Natural killer cell (primary cell): ENCODE results near the gene CLDN4. TPM values are rescaled to one million over a fixed set of nuclear protein-coding genes. Genes with fewer than 3 reads are reported as not detected.

Experiments
- ATAC-seq, 3 donors: fragments of 150-1000 bp in 2 of 3; fragments of 200-7000 bp in 1 of 3; cut with Tn5 transposase; 1 replicate in 1 of 3; 2 replicates in 2 of 3; pipeline ENCODE4 v1.10.0; 2021; ENCODE audit warnings: mild to moderate bottlenecking in 2 of 3, moderate library complexity in 2 of 3
- DNase-seq, 2 donors: peaks; one replicate each; pipeline versions ENCODE4 v3.0.0 to v3.0.0-alpha.2; 2013 to 2021; ENCODE audit warnings: mixed read lengths in 1 of 2
- H3K27ac ChIP-seq: one replicate; pipeline ENCODE4 v1.5.1; 2013; ENCODE audit warnings: mild to moderate bottlenecking, low read length
- H3K27me3 ChIP-seq: one replicate; pipeline ENCODE4 v1.6.1; 2013; ENCODE audit warnings: low read length; ENCODE audit not compliant: control insufficient read depth, insufficient read depth
- H3K36me3 ChIP-seq: one replicate; pipeline ENCODE4 v1.6.1; 2013; ENCODE audit warnings: low read length; ENCODE audit not compliant: control insufficient read depth, insufficient read depth
- H3K4me1 ChIP-seq: one replicate; pipeline ENCODE4 v1.6.1; 2013; ENCODE audit warnings: low read length; ENCODE audit not compliant: control insufficient read depth, insufficient read depth
- H3K4me3 ChIP-seq: one replicate; pipeline ENCODE4 v1.5.1; 2013; ENCODE audit warnings: low read length
- H3K9me3 ChIP-seq: one replicate; pipeline ENCODE4 v1.6.1; 2013; ENCODE audit warnings: low read length; ENCODE audit not compliant: control insufficient read depth, insufficient read depth
- H3K27ac Mint-ChIP-seq, 2 donors: one replicate each; pipeline ENCODE4 v1.8.0; 2022; ENCODE audit warnings: mild to moderate bottlenecking in 2 of 2, mixed read lengths in 2 of 2, moderate library complexity in 1 of 2
- H3K27me3 Mint-ChIP-seq, 2 donors: one replicate each; pipeline ENCODE4 v1.8.0; 2022; ENCODE audit warnings: low read depth in 2 of 2, mixed read lengths in 2 of 2
- H3K36me3 Mint-ChIP-seq: one replicate; pipeline ENCODE4 v1.8.0; 2022; ENCODE audit warnings: mixed read lengths
- H3K4me1 Mint-ChIP-seq, 2 donors: one replicate each; pipeline ENCODE4 v1.8.0; 2022; ENCODE audit warnings: mixed read lengths in 2 of 2
- H3K4me3 Mint-ChIP-seq: one replicate; pipeline ENCODE4 v1.8.0; 2022; ENCODE audit warnings: mild to moderate bottlenecking, moderate library complexity, mixed read lengths
- H3K9me3 Mint-ChIP-seq, 2 donors: one replicate each; pipeline ENCODE4 v1.8.0; 2022; ENCODE audit warnings: mixed read lengths in 2 of 2
- CTCF ChIP-seq: fragments of 200-600 bp; IDR thresholded peaks from one replicate; pipeline ENCODE4 v1.8.0; 2022; ENCODE audit warnings: antibody characterized with exemption
- WGBS: methylation state at CpG from one replicate; pipeline ENCODE4 v1.1.7; 2013; ENCODE audit warnings: missing lambda C conversion rate; ENCODE audit not compliant: insufficient coverage; 5-methylcytosine and 5-hydroxymethylcytosine counted together
- intact Hi-C: fragments of 100-400 bp; cut with micrococcal nuclease; formaldehyde crosslinking; loops from one replicate; pipeline ENCODE4 v1.14.2; 2022
- total RNA-seq, 4 donors: library from RNA; stranded (reverse); fragments of 120-200 nt in 1 of 4; gene quantifications; one replicate each; pipeline versions ENCODE4 v1.2.3 to v1.2.4, GENCODE V29; 2013 to 2022

Gene CLDN4
- total RNA-seq, 3 donors from 2014 or later (not counting 1 experiment from before 2014, with no cell fraction given): 0.09 to 0.30 (median 0.20) TPM

- no peak overlapping the region for H3K4me3 Mint-ChIP-seq
- H3K9me3 Mint-ChIP-seq: no peaks in the 10 kb centered on the region
- Histone ChIP-seq H3K27ac (no peak overlapping the region), H3K4me1 (no peaks in the 10 kb centered on the region), H3K4me3 (no peak overlapping the region), H3K9me3 (no peaks in the 10 kb centered on the region), H3K27me3 (no peaks in the 10 kb centered on the region), H3K36me3 (no peaks in the 10 kb centered on the region)
- no peaks in the 10 kb centered on the region for H3K36me3 Mint-ChIP-seq
- H3K4me1 Mint-ChIP-seq: no peaks in the 10 kb centered on the region
- no peak overlapping the region for H3K27ac Mint-ChIP-seq
- no peak for DNase-seq
- WGBS: 90% methylated on average over 3 of the region's 4 CpGs
- H3K27me3 Mint-ChIP-seq: peaks cover 8 to 11% of the 10 kb centered on the region in 2 donors
- no peak for TF ChIP-seq CTCF
- no peak for ATAC-seq
- intact Hi-C loops: no loop called here
Measured at GRCh38 chr7:73802459-73802858, 28.3 kb upstream of the CLDN4 start.

GRCh38 chr7:73809467-73809951, 21.3 kb upstream of the CLDN4 start:
- no peaks in the 10 kb centered on the region for H3K36me3 Mint-ChIP-seq
- no peak overlapping the region for H3K4me3 ChIP-seq
- ATAC-seq: no peak
- no peaks in the 10 kb centered on the region for H3K9me3 ChIP-seq
- DNase-seq: no peak
- H3K27me3 ChIP-seq: no peaks in the 10 kb centered on the region
- H3K9me3 Mint-ChIP-seq: no peaks in the 10 kb centered on the region
- H3K36me3 ChIP-seq: no peaks in the 10 kb centered on the region
- intact Hi-C loops: no loop called here
- no peak overlapping the region for H3K27ac ChIP-seq
- H3K4me1 ChIP-seq: no peaks in the 10 kb centered on the region
- H3K27me3 Mint-ChIP-seq: peaks cover 0 to 3% of the 10 kb centered on the region in 2 donors
- TF ChIP-seq CTCF: no peak
- WGBS: 94% methylated on average over 21 of the region's 21 CpGs
- no peak overlapping the region for H3K4me3 Mint-ChIP-seq
- H3K4me1 Mint-ChIP-seq: no peaks in the 10 kb centered on the region
- H3K27ac Mint-ChIP-seq: no peak overlapping the region

- no peak overlapping the region for H3K27ac Mint-ChIP-seq
- H3K36me3 Mint-ChIP-seq: no peaks in the 10 kb centered on the region
Measured at GRCh38 chr7:73810998-73811360, 19.8 kb upstream of the CLDN4 start.

More at GRCh38 chr7:73810998-73811360, 19.8 kb upstream of the CLDN4 start:
- Histone ChIP-seq H3K27ac (no peak overlapping the region), H3K27me3 (no peaks in the 10 kb centered on the region), H3K4me3 (no peak overlapping the region), H3K4me1 (no peaks in the 10 kb centered on the region), H3K9me3 (no peaks in the 10 kb centered on the region), H3K36me3 (no peaks in the 10 kb centered on the region)
- DNase-seq (no peak), ATAC-seq (no peak)
- TF ChIP-seq CTCF: no peak
- Mint-ChIP-seq H3K27me3 (peaks cover 0 to 3% of the 10 kb centered on the region in 2 donors), H3K9me3 (no peaks in the 10 kb centered on the region), H3K4me3 (no peak overlapping the region), H3K4me1 (no peaks in the 10 kb centered on the region)
- WGBS: 63% methylated on average over 4 of the region's 4 CpGs
- intact Hi-C loops: loop anchor here (1.0 kb wide), 1 partner anchor 44 kb away; no protein-coding TSS in a partner anchor
